Measurements from ENCODE around the gene ESCO1.
A peak's percentile ranks its signal among the peaks of the same experiment; 100 is the strongest.

Gene ESCO1

GRCh38 chr18:21490748-21491147 lies 109.8 kb downstream of the ESCO1 start:
- no peak for DNase-seq (ENCODE audit: low read depth, low spot score)
- no peak for TF ChIP-seq CTCF (IDR thresholded peaks at IDR 0.05; ENCODE audit: low read depth, low read length)
- in situ Hi-C loops (cut with HindIII; ENCODE audit: low sequenced_read_pairs): no loop called here
- no peak overlapping the region for H3K4me3 ChIP-seq (ENCODE audit: low read depth, low read length)

GRCh38 chr18:21489919-21490495 lies 110.5 kb downstream of the ESCO1 start:
- no peak for TF ChIP-seq CTCF (IDR thresholded peaks at IDR 0.05; ENCODE audit: low read depth, low read length)
- H3K4me3 ChIP-seq (ENCODE audit: low read depth, low read length): no peak overlapping the region
- no peak for DNase-seq (ENCODE audit: low read depth, low spot score)
- in situ Hi-C loops (cut with HindIII; ENCODE audit: low sequenced_read_pairs): no loop called here

GRCh38 chr18:21489119-21489750 lies 111.3 kb downstream of the ESCO1 start:
- peak; percentile 78 for TF ChIP-seq CTCF (IDR thresholded peaks at IDR 0.05; ENCODE audit: low read depth, low read length)
- no peak overlapping the region for H3K4me3 ChIP-seq (ENCODE audit: low read depth, low read length)
- DNase-seq (ENCODE audit: low read depth, low spot score): peak; percentile 58
- in situ Hi-C loops (cut with HindIII; ENCODE audit: low sequenced_read_pairs): no loop called here

GRCh38 chr18:21486905-21487437 lies 113.5 kb downstream of the ESCO1 start:
- in situ Hi-C loops (cut with HindIII; ENCODE audit: low sequenced_read_pairs): no loop called here
- DNase-seq (ENCODE audit: low read depth, low spot score): no peak
- no peak overlapping the region for H3K4me3 ChIP-seq (ENCODE audit: low read depth, low read length)
- no peak for TF ChIP-seq CTCF (IDR thresholded peaks at IDR 0.05; ENCODE audit: low read depth, low read length)

- no peak for TF ChIP-seq CTCF (IDR thresholded peaks at IDR 0.05; ENCODE audit: low read depth, low read length)
- in situ Hi-C loops (cut with HindIII; ENCODE audit: low sequenced_read_pairs): no loop called here
- DNase-seq (ENCODE audit: low read depth, low spot score): peak; percentile 34
- H3K4me3 ChIP-seq (ENCODE audit: low read depth, low read length): no peak overlapping the region
Measured at GRCh38 chr18:21484851-21485636, 115.5 kb downstream of the ESCO1 start.

GRCh38 chr18:21483051-21483450 lies 117.5 kb downstream of the ESCO1 start:
- in situ Hi-C loops (cut with HindIII; ENCODE audit: low sequenced_read_pairs): no loop called here
- TF ChIP-seq CTCF (IDR thresholded peaks at IDR 0.05; ENCODE audit: low read depth, low read length): no peak

More at GRCh38 chr18:21483051-21483450, 117.5 kb downstream of the ESCO1 start:
- H3K4me3 ChIP-seq (ENCODE audit: low read depth, low read length): no peak overlapping the region
- no peak for DNase-seq (ENCODE audit: low read depth, low spot score)

All from astrocyte of the spinal cord (primary cell).